GM19025 (cell line): ENCODE data around the gene LMOD2.
"Not testable (repeated sequence)": the region's sequence is repeated elsewhere in the genome, so short reads cannot be mapped to it uniquely, and the experiment has no call there.

ENCODE experiments used
- ATAC-seq: cut with Tn5 transposase; IDR thresholded peaks from one replicate; pipeline ENCODE4 v1.9.1; 2021; ENCODE audit warnings: mild to moderate bottlenecking, low read depth, moderate library complexity; ENCODE audit not compliant: unreplicated experiment

The LMOD2 gene

GRCh38 chr7:123655614-123656013 is at the start of gene LMOD2:
LMOD2 (plus strand) TSS chr7:123655866; CDS start chr7:123655964, 98 bp downstream.
- no peak for ATAC-seq

GRCh38 chr7:123607423-123607975 is 48.2 kb upstream of the LMOD2 start:
- ATAC-seq = no peak

- no peak for ATAC-seq
Measured at GRCh38 chr7:123608991-123609882, 46.4 kb upstream of the LMOD2 start.

GRCh38 chr7:123609883-123610239 is 45.8 kb upstream of the LMOD2 start:
- no peak for ATAC-seq

GRCh38 chr7:123612024-123612423 is 43.6 kb upstream of the LMOD2 start:
- no peak for ATAC-seq

- no peak for ATAC-seq
Measured at GRCh38 chr7:123615344-123615743, 40.3 kb upstream of the LMOD2 start.

- ATAC-seq = no peak
Measured at GRCh38 chr7:123616223-123616622, 39.4 kb upstream of the LMOD2 start.

GRCh38 chr7:123621707-123622106 is 34.0 kb upstream of the LMOD2 start:
- no peak for ATAC-seq

- ATAC-seq = no peak
Measured at GRCh38 chr7:123622660-123623386, 32.8 kb upstream of the LMOD2 start.

GRCh38 chr7:123624527-123625183 is 31.0 kb upstream of the LMOD2 start:
- ATAC-seq = peak; percentile 84

GRCh38 chr7:123625254-123625653 is 30.4 kb upstream of the LMOD2 start:
- ATAC-seq = no peak

GRCh38 chr7:123627851-123628250 is 27.8 kb upstream of the LMOD2 start:
- no peak for ATAC-seq

- ATAC-seq = no peak
Measured at GRCh38 chr7:123628829-123629228, 26.8 kb upstream of the LMOD2 start.

GRCh38 chr7:123629281-123629680 is 26.4 kb upstream of the LMOD2 start:
- ATAC-seq = no peak

GRCh38 chr7:123632808-123633207 is 22.9 kb upstream of the LMOD2 start:
- ATAC-seq = no peak

- ATAC-seq = no peak
Measured at GRCh38 chr7:123633553-123633952, 22.1 kb upstream of the LMOD2 start.

- ATAC-seq = not testable (repeated sequence)
Measured at GRCh38 chr7:123634011-123634573, 21.6 kb upstream of the LMOD2 start.

- no peak for ATAC-seq
Measured at GRCh38 chr7:123635551-123636359, 19.9 kb upstream of the LMOD2 start.

GRCh38 chr7:123637203-123637602 is 18.5 kb upstream of the LMOD2 start:
- no peak for ATAC-seq

GRCh38 chr7:123637878-123638277 is 17.8 kb upstream of the LMOD2 start:
- no peak for ATAC-seq
